HG02798 (cell line): ENCODE data around the gene TRIM46.

ENCODE experiments used
- ATAC-seq: cut with Tn5 transposase; IDR thresholded peaks from one replicate; pipeline ENCODE4 v1.9.1; 2021; ENCODE audit warnings: mild to moderate bottlenecking; ENCODE audit not compliant: unreplicated experiment, poor library complexity

TRIM46 gene

GRCh38 chr1:155170101-155170785, 3.4 kb upstream of the TRIM46 start:
- ATAC-seq, result no peak

GRCh38 chr1:155170806-155171205, 2.8 kb upstream of the TRIM46 start:
- ATAC-seq, result no peak

- peak; percentile 17 for ATAC-seq
Observed at GRCh38 chr1:155171836-155172731, 1.6 kb upstream of the TRIM46 start.

- ATAC-seq, result peak; percentile 85
Observed at GRCh38 chr1:155172732-155173477, 744 bp upstream of the TRIM46 start, which contains the start of gene KRTCAP2. TSS of gene KRTCAP2 (minus strand) at chr1:155173304. CDS start at chr1:155173224, 80 bp downstream.

GRCh38 chr1:155174324-155175280, 953 bp downstream of the TRIM46 start:
- no peak for ATAC-seq

GRCh38 chr1:155175281-155175926, 1.8 kb downstream of the TRIM46 start:
- ATAC-seq, result no peak

DNA sequence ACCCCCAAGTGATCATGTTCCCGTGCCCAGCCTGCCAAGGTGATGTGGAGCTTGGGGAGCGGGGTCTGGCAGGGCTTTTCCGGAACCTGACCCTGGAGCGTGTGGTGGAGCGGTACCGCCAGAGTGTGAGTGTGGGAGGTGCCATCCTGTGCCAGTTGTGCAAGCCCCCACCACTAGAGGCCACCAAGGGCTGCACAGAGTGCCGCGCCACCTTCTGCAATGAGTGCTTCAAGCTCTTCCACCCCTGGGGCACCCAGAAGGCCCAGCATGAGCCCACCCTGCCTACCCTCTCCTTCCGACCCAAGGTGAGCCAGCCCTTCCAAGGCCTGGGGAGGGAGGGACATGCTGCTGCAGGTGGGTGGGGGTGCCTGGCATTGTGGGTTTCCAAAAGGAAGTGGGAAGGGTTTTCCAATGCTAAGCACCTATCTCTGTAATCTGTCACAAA, 2.3 kb downstream of the TRIM46 start:
- no peak for ATAC-seq

GRCh38 chr1:155176544-155177071, 3.0 kb downstream of the TRIM46 start:
- ATAC-seq, result peak; percentile 31

- no peak for ATAC-seq
Observed at GRCh38 chr1:155177192-155177917, 3.7 kb downstream of the TRIM46 start.

DNA sequence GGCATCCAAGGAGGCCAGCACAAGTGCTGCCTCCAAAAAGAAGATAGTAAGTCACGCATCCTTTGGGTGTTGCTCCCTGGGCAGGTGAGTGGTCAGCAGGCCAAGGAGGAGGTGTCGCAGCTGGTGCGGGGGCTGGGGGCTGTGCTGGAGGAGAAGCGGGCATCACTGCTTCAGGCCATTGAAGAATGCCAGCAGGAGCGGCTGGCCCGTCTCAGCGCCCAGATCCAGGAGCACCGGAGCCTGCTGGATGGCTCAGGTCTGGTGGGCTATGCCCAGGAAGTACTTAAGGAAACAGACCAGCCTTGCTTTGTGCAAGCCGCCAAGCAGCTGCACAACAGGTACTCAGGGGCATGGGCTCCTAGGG, 4.3 kb downstream of the TRIM46 start:
- no peak for ATAC-seq

DNA sequence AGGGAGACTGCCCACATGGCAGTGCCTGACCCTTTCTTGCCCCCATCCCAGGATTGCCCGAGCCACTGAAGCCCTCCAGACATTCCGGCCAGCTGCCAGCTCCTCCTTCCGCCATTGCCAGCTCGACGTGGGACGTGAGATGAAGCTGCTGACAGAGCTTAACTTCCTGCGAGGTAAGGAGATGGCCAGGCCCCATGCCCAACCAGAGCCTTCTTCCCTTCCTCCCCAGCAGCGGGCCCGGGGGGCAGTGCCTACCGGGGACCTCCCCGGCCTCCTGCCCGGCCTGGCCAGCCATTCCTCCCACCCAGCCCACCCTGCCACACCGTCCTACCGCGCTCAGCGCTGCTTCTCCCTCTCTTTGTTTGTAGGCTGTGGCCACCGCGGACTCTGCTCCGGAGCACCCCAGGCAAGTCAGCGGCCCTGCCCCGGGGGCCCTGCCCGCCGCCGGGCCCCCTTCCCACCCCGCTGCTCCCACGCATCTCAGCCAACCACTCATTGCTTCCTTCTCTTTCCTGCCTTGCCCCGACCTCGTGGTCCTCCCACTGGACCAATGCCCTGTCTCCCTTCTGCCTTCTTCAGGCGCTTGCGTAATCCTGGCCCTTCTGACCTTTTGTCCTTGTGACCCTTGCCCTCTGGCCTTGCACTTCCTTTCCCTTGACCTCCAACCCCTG, 4.9 kb downstream of the TRIM46 start:
- no peak for ATAC-seq

- no peak for ATAC-seq
Observed at GRCh38 chr1:155179112-155180031, 5.7 kb downstream of the TRIM46 start.

GRCh38 chr1:155181371-155182051, 7.9 kb downstream of the TRIM46 start:
- ATAC-seq, result no peak

DNA sequence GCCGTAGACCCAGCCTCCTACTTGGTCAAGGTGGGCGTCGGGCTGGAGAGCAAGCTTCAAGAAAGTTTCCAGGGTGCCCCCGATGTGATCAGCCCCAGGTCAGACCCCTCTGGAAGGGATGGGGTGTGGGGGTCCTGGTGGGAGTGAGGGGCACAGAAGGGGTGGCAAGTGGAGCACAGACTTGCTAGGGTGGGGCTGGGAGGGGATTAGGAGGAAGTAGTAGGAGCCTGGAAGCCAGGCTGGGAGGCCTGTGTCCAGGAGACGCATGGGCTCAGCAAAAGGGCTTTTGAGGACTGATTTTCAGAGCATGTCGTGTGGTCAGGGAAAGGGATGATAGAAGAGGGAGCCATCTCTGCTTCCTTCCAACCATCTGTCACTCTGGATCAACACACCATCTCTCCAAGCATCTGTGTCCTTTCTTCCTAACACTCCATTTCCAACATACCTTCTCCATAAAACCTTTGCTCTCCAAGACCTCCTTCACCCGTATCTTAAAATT, 8.5 kb downstream of the TRIM46 start:
- no peak for ATAC-seq

GRCh38 chr1:155183775-155184221, 10.1 kb downstream of the TRIM46 start:
- no peak for ATAC-seq

DNA sequence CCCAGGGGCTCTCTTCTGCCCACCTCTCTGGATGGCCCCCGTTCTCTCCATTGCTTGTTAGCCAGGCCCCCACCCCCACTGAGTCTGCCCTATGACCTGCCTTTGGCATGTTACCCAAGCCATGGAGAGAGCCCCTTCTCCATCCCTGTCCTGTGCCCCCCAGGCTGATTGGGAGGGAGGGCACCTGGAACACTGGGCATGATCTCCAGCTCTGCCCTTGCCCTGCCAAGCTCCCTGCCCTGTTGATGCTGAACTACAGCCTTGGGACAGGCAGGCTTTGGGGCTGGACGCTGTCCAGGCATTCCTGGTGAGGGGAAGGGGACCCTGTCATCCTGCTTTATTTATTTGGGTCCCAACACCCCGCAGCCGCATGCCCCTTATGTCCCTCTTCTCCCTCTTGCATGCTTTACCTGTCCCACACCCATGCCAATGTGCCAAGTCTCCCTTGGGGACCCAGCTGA, 10.7 kb downstream of the TRIM46 start:
- ATAC-seq, result no peak
